T-helper 1 cell treated with Interleukin-12 subunit alpha and Interleukin-12 subunit beta and Interleukin-4 antibody, amounts not matched to agents 30 μg/mL and 1 μg/mL, for 36 hours (primary cell): Measurements from ENCODE around the gene CLC.
"Not testable (repeated sequence)": the region's sequence is repeated elsewhere in the genome, so short reads cannot be mapped to it uniquely, and the experiment has no call there.

Experiments
- H3K27ac Mint-ChIP-seq: one replicate; pipeline ENCODE4 v1.8.0; 2021; ENCODE audit warnings: mild to moderate bottlenecking, mixed read lengths
- H3K27me3 Mint-ChIP-seq: one replicate; pipeline ENCODE4 v1.8.0; 2021; ENCODE audit warnings: low read depth, mixed read lengths
- H3K36me3 Mint-ChIP-seq: one replicate; pipeline ENCODE4 v1.8.0; 2021; ENCODE audit warnings: low read depth, mixed read lengths
- H3K4me1 Mint-ChIP-seq: one replicate; pipeline ENCODE4 v1.8.0; 2021; ENCODE audit warnings: low read depth, mixed read lengths
- H3K4me3 Mint-ChIP-seq: one replicate; pipeline ENCODE4 v1.8.0; 2021; ENCODE audit warnings: mild to moderate bottlenecking, moderate library complexity, mixed read lengths
- H3K9me3 Mint-ChIP-seq: one replicate; pipeline ENCODE4 v1.8.0; 2021; ENCODE audit warnings: mixed read lengths

CLC gene

DNA sequence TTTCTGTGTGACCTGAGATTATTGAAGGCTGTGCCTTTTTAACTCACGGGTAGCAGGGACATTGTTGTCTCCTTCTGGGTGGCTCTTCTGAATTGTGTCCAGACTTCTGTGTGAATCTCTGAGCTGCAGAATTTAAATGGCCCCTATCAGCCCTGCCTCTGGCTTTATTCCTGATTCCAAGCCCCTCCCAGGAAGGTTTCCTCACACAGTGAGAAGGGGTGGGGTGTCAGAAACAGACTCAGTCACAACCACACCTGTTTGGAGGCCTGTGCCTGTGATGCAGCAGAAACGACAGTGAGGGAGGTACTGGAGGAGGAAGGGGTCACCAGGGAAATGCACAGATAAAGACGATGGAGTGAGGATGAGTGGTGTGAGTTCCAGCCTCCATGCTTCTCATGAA is at the start of gene CLC:
CLC (minus strand) TSS at position 139 of the 400 bp plus-strand sequence; CDS start at position 62, 77 bp downstream.
- Mint-ChIP-seq H3K4me3 (no peak within 1 kb of the TSS), H3K27ac (no peak within 1 kb of the TSS), H3K36me3 (peaks cover 2% of the 10 kb centered on the region), H3K4me1 (peaks cover 33% of the 10 kb centered on the region), H3K9me3 (peaks cover 7% of the 10 kb centered on the region), H3K27me3 (no peaks in the 10 kb centered on the region)

DNA sequence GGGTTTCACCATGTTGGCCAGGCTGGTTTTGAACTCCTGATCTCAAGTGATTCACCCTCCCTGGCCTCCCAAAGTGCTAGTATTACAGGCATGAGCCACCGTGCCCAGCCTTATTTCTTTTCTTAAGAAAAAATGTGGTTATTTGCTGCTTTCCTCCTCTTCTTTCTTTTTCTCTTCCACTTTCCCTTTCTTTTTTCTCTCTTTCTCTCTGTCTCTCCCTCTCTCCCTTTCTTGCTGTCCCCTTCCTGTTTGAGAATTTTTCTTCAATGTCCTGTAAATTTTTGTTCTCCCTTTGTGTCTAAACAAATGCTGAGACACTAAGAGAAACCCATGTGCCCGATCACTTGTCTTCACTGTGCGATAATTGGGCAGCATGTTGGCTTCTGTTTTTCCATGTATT is 43.1 kb upstream of the CLC start:
- Mint-ChIP-seq H3K27ac (no peak overlapping the region), H3K4me1 (peaks cover 23% of the 10 kb centered on the region), H3K4me3 (no peak overlapping the region), H3K9me3 (no peaks in the 10 kb centered on the region), H3K27me3 (peaks cover 35% of the 10 kb centered on the region), H3K36me3 (no peaks in the 10 kb centered on the region)

DNA sequence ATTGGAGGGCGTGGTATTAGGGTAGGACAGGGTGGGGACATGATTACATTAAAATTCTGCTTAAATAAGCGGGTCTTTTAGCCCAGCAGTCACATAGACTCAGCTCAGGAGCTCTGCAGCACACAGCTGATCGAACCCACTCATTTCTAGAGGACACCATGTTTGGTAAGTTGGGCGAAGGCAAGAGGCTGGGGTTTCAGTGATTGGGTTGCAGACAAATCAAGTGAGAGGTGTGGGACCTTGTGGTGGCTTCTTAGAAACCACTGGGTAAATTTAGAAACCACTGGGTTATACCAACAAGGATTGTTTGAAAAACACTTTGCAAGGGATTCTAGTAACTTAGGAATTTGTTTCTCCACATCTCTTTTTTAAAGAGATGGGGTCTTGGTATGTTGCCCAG is 40.9 kb upstream of the CLC start, which contains the start of gene LEUTX:
LEUTX (plus strand) TSS at position 92 of the 400 bp plus-strand sequence; CDS start at position 159, 67 bp downstream.
- peak within 1 kb of the TSS; percentile 26 for H3K4me3 Mint-ChIP-seq
- peaks cover 23% of the 10 kb centered on the region for H3K4me1 Mint-ChIP-seq
- H3K27ac Mint-ChIP-seq, result peak within 1 kb of the TSS; percentile 39
- H3K27me3 Mint-ChIP-seq, result peaks cover 26% of the 10 kb centered on the region
- H3K36me3 Mint-ChIP-seq, result no peaks in the 10 kb centered on the region
- H3K9me3 Mint-ChIP-seq, result no peaks in the 10 kb centered on the region

DNA sequence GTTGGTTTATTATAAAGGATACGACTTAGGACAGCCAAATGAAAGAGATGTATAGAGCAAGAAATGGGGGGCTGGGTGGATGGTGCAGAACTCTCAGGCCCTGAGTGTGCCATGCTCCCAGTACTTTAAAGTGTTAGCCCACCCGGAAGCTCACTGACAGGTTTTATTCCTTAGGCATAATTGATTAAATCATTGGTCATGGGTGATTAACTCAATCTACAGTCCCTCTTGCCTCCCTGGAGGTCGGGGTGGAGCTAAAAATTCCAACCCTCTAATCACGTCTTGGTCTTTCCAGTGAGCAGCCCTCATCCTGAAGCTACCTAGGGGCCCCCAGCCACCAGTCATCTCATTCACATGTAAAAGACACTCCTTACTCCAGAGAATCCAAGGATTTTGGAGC is 31.0 kb upstream of the CLC start:
- Mint-ChIP-seq H3K36me3 (no peaks in the 10 kb centered on the region), H3K4me3 (no peak overlapping the region), H3K27ac (no peak overlapping the region)

DNA sequence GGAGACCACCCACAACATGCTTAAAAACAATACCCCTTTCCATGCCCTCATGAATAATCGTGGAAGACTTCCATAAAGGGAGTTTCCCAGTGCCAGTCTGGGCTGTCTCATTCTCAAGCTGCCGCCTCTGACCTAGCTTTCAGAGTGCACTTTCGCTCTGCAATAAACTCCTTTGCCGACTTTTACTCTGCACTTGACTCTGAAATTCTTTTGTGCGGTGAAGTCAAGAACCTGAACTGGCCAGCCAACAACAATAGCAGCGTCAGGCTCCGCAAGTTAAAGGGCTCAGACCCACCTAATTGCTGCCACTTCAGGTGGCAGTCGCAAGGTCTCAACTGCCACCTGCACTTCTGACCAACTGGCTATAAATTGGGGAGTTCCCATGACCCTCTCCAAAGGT is 30.5 kb upstream of the CLC start:
- H3K4me3 Mint-ChIP-seq, result no peak overlapping the region
- H3K4me1 Mint-ChIP-seq, result no peaks in the 10 kb centered on the region
- H3K36me3 Mint-ChIP-seq, result no peaks in the 10 kb centered on the region
- peaks cover 5% of the 10 kb centered on the region for H3K9me3 Mint-ChIP-seq
- peaks cover 26% of the 10 kb centered on the region for H3K27me3 Mint-ChIP-seq
- H3K27ac Mint-ChIP-seq, result no peak overlapping the region

More for the DNA sequence above, 31.0 kb upstream of the CLC start:
- H3K4me1 Mint-ChIP-seq, result no peaks in the 10 kb centered on the region
- peaks cover 5% of the 10 kb centered on the region for H3K9me3 Mint-ChIP-seq
- H3K27me3 Mint-ChIP-seq, result peaks cover 26% of the 10 kb centered on the region

DNA sequence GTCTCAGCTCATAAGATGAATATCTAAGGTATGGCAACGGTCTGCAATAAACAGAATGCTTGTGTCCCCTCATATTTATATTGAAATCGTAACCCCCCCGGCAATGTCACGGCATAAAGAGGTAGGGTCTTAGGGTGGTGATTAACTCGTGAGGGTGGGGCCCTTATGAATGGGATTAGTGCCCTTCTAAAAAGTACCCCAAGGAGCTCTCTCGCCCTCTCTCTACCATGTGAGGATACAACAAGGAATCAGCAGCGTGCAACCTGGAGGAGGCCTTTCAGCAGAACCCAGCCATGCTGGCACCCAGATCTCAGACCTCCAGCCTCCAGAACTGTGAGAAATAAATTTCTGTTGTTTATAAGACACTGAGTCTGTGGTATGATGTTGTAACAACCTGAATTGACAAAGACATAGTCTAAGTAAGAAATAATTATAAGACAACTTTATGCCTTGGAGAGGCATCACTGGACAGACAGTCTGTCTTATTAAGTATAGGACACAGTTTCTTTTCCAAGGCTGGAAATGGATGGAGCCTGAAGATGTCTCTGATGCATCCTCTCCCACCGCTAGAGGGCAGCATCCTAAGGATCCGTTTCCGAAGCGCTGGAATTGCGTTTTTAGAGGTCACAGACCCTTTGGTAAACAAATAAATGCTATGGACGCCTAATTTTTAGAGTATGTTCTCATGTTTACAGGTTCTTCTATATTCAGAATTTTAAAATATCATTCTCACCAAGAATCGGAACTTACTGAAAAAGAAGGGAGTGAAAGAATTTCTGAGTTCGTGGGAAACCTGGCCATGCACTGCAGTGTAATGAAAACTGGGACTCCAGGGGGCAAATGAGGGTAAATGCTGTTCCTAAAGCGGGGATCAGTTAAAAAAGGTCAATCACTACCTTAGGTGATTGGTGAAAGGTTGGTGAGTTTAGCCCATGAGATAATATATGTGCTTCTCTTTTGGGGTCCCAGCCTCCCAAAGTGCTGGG is 27.6 kb upstream of the CLC start:
- H3K27ac Mint-ChIP-seq, result no peak overlapping the region
- no peaks in the 10 kb centered on the region for H3K36me3 Mint-ChIP-seq
- H3K4me3 Mint-ChIP-seq, result no peak overlapping the region
- peaks cover 5% of the 10 kb centered on the region for H3K9me3 Mint-ChIP-seq
- H3K27me3 Mint-ChIP-seq, result peaks cover 21% of the 10 kb centered on the region
- H3K4me1 Mint-ChIP-seq, result no peaks in the 10 kb centered on the region

DNA sequence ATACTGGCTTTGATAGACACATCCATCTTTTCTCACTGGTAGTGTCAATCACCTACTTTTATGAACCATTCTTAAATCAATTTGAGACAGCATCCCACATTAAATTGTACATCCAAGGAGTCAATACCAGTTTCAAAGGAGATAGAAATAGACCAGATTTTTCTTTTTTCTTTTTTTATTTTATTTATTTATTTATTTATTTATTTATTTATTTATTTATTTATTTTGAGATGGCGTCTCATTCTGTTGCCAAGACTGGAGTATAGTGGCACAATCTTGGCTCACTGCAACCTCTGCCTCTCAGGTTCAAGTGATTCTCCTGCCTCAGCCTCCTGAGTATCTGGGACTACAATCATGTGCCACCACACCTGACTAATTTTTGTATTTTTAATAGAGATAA is 24.0 kb upstream of the CLC start:
- not testable (repeated sequence) for H3K9me3 Mint-ChIP-seq, H3K4me1 Mint-ChIP-seq, H3K4me3 Mint-ChIP-seq, H3K36me3 Mint-ChIP-seq, H3K27ac Mint-ChIP-seq
- peaks cover 20% of the 10 kb centered on the region for H3K27me3 Mint-ChIP-seq

DNA sequence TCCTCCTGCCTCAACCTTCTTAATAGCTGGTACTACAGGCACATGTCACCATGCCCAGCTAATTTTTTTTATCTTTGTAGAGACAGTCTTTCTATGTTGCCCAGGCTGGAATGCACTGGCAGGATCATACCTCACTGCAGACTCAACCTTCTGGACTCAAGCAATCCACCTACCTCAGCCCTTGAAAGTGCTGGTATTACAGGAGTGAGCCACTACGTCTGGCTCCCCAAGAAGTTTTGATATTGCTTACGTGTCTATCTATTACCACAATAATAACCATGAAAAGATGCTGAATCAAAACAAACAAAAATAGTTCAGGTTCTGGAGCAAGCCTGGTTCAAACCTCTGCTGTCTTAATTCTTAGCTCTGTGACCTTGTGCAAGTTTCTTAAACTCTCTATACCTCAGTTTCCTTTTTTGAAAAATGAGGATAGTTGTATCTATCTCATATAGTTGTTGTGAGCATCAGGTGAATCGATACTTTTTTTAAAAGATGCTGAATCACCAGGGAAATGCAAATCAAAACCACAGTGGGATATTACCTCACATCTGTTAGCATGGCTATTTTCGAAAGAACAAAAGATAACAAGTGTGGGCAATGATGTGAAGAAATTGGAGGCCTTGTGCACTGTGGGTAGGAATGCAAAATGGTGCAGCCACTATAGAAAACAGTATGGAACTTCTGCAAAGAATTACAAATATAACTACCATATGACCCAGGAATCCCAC is 21.8 kb upstream of the CLC start:
- Mint-ChIP-seq H3K27ac (no peak overlapping the region), H3K4me1 (peaks cover 5% of the 10 kb centered on the region), H3K36me3 (no peaks in the 10 kb centered on the region), H3K27me3 (peaks cover 26% of the 10 kb centered on the region), H3K4me3 (no peak overlapping the region), H3K9me3 (no peaks in the 10 kb centered on the region)

DNA sequence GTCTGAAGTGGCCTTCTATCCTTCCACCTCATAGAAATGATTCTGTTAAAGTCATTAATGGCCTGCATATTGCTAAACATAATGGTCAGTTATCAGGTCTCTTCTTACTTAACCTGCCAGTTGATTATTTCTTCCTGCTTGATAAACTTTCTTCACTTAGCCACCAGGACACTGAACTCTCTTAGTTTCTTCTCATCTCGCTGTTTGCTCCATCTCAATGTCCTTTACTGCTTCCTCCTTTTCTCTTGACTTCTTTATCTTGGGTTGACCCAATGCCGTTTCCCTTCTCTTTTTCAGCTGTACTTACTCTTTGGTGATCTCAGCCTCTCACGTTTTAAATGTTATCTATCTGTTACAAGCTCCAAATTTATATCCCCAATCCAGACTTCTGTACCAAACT is 17.1 kb upstream of the CLC start:
- Mint-ChIP-seq H3K27me3 (peaks cover 22% of the 10 kb centered on the region), H3K4me1 (peaks cover 4% of the 10 kb centered on the region), H3K36me3 (no peaks in the 10 kb centered on the region), H3K27ac (no peak overlapping the region), H3K9me3 (no peaks in the 10 kb centered on the region), H3K4me3 (no peak overlapping the region)

DNA sequence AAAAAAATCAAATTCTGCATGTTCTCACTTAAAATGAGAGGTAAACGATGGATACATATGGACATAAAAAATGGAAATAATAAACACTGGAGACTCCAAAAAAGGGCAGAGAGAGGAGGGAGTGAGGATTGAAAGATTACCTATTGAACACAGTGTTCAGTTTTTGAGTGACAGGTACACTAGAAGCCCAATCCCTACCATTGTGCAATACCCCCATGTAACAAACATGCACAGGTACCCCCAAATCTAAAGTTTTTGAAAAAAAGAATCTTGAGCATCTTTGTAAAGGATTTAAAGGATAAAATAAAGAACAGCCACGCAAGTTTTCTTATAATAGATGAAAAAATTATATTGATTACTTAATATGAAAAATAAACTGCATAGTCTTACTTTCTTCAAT is 16.7 kb upstream of the CLC start:
- Mint-ChIP-seq H3K36me3 (no peaks in the 10 kb centered on the region), H3K27ac (no peak overlapping the region), H3K4me3 (no peak overlapping the region), H3K9me3 (no peaks in the 10 kb centered on the region), H3K4me1 (no peaks in the 10 kb centered on the region), H3K27me3 (peaks cover 23% of the 10 kb centered on the region)

DNA sequence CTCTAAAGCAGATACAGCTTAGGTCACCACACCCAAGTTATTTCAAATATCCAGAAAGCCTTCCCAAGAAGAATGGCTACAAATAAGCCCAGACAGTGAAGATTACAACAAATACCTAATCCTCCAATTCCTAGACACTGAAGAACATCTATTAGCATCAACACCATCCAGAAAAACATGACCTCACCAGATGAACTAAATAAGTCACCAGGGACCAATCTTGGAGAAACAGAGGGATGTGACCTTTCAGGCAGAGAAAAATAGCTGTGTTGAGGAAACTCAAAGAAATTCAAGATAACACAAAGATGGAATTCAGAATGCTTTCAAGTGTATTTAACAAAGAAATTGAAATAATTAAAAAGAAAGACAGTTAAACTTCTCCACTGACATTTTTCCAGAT is 15.0 kb upstream of the CLC start:
- Mint-ChIP-seq H3K4me1 (no peaks in the 10 kb centered on the region), H3K9me3 (no peaks in the 10 kb centered on the region), H3K27me3 (peaks cover 19% of the 10 kb centered on the region), H3K4me3 (no peak overlapping the region), H3K27ac (no peak overlapping the region), H3K36me3 (no peaks in the 10 kb centered on the region)

DNA sequence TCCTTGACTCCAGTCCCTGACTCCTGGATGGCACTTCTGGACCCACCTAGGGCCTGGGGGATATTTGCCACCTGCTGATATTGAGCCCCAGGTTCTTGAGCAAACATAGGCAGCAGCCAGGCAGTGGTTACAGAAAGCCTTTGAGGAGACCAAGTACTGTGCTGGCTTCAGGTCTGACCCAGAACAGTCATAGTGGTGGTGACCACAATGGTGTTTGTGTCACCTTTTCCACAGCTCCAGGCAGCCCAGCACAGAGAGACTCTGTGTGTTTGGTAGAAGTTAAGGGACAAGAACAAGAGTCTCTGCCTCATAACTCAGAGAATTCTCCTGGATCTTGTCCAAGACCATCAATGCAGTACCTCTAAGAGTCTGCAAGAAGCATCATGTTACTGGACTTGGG is 14.6 kb upstream of the CLC start:
- no peaks in the 10 kb centered on the region for H3K4me1 Mint-ChIP-seq
- H3K27me3 Mint-ChIP-seq, result peaks cover 19% of the 10 kb centered on the region
- H3K9me3 Mint-ChIP-seq, result no peaks in the 10 kb centered on the region
- no peak overlapping the region for H3K27ac Mint-ChIP-seq
- no peak overlapping the region for H3K4me3 Mint-ChIP-seq
- H3K36me3 Mint-ChIP-seq, result no peaks in the 10 kb centered on the region

DNA sequence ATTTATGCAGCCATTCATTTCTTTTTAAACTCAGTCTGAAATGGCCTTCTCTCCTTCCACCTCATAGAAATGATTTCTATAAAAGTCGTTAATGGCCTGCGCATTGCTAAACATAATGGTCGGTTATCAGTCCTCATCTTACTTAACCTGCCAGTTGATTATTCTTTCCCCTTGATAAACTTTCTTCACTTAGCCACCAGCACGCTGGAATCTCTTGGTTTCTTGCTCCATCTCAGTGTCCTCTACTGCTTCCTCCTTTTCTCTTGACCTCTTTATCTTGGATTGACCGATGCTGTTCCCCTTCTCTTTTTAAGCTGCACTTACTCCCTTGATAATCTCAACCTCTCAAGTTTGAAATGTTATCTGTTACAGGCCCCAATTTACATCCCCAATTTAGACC is 12.2 kb upstream of the CLC start:
- no peaks in the 10 kb centered on the region for H3K4me1 Mint-ChIP-seq
- no peak overlapping the region for H3K4me3 Mint-ChIP-seq

DNA sequence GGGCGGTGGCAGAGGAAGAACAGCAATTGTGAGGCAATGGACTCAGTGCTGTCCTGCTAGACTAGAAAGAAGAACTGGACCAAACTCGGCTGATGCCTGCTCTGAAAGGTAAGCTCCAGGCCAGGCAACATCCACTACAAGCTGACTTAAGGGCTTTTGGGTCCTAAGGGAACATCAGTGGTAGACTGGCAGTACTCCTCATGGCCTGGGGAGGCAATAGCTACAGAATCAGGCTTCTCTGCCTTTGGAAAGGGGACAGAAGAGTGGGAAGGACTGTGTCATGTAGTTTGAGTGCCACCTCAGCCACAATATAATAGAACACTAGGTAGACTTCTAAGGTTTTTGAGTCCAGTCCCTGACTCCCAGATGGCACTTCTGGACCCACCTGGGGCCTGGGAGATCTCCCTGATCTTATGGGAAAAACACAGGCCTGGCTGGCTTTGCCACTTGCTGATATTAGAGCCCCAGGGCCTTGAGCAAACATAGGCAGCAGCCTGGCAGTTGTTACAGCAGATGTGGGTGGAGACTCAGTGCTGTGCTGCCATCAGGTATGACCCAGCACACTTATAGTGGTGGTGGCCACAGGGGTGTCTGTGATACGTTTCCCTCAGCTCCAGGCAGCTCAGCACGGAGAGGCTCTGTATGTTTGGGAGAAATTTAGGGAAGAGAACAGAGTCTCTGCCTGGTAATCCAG is 9.2 kb upstream of the CLC start:
- H3K4me3 Mint-ChIP-seq, result no peak overlapping the region

More for the DNA sequence above, 12.2 kb upstream of the CLC start:
- Mint-ChIP-seq H3K9me3 (no peaks in the 10 kb centered on the region), H3K27me3 (peaks cover 19% of the 10 kb centered on the region), H3K36me3 (no peaks in the 10 kb centered on the region), H3K27ac (no peak overlapping the region)

More for the DNA sequence above, 9.2 kb upstream of the CLC start:
- Mint-ChIP-seq H3K36me3 (no peaks in the 10 kb centered on the region), H3K27me3 (peaks cover 22% of the 10 kb centered on the region), H3K9me3 (no peaks in the 10 kb centered on the region), H3K4me1 (no peaks in the 10 kb centered on the region), H3K27ac (no peak overlapping the region)
